Adrenal gland (tissue), 5 donors: ENCODE results near the gene DHX58.

Experiments used
- POLR2A ChIP-seq, 2 donors: fragments of 450-650 bp; IDR thresholded peaks; one replicate each; pipeline ENCODE4 v1.6.1; 2017; ENCODE audit warnings: antibody characterized with exemption in 2 of 2, mild to moderate bottlenecking in 2 of 2, moderate library complexity in 1 of 2
- TF ChIP-seq, protein P1 (sequence below), 6 experiments: fragments of 450-650 bp in 4 of 6; fragments of 200-600 bp in 2 of 6; sonication (generic) in 1 of 6; IDR thresholded peaks; 1 replicate in 5 of 6; 2 replicates in 1 of 6; pipeline versions ENCODE4 v1.5.1 to v1.8.0; 2016 to 2021; ENCODE audit warnings: antibody characterized with exemption in 6 of 6, mild to moderate bottlenecking in 2 of 6, moderate library complexity in 1 of 6
- donor health status: DM: no; HTN: no; CAD: no.

DNA sequence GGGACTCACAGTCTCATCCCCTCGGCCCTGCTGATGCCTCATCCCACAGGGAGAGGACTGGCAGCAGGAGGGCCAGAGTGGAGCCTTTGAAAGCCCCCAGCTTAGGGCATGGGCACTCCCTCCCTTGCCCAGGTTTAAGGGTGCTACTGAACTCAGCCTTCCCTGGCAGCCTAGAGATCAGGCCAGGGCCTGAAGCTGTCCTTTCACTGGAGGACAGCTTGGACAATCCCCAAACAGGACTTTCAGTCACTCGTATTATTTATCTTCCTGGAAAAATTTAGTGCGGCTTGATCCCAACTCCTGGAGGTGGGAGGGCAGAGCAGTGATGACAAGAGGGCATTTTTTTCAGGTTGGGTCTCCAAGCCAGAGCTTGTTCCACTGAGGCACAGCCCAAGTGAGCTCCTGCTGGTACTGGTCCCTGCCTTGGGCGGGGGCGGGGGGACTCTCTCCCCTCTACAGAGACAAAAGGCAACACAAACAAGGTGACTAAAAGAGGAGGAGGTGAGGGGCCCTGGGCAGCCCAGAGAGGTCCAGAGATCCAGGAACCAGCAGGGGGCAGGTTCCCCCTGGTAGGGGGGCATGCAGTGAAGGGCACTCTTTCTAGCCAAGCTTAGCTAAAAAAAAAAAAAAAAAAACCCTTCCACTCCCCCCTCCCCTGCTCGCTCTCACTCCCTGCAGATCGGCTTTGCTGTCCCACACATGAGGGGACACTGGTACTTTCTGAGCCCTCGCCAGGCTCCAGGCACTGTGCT is 16.0 kb downstream of the DHX58 start:
- TF ChIP-seq, protein P1, sequence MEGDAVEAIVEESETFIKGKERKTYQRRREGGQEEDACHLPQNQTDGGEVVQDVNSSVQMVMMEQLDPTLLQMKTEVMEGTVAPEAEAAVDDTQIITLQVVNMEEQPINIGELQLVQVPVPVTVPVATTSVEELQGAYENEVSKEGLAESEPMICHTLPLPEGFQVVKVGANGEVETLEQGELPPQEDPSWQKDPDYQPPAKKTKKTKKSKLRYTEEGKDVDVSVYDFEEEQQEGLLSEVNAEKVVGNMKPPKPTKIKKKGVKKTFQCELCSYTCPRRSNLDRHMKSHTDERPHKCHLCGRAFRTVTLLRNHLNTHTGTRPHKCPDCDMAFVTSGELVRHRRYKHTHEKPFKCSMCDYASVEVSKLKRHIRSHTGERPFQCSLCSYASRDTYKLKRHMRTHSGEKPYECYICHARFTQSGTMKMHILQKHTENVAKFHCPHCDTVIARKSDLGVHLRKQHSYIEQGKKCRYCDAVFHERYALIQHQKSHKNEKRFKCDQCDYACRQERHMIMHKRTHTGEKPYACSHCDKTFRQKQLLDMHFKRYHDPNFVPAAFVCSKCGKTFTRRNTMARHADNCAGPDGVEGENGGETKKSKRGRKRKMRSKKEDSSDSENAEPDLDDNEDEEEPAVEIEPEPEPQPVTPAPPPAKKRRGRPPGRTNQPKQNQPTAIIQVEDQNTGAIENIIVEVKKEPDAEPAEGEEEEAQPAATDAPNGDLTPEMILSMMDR (IDR thresholded peaks at IDR 0.05), result no peak
- TF ChIP-seq POLR2A (IDR thresholded peaks at IDR 0.05), result no peak
